Gastroesophageal sphincter (tissue), 3 donors: ENCODE data around the gene TRIM67.

Experiments
- CTCF ChIP-seq, 4 experiments: fragments of 200-600 bp in 2 of 4; fragments of 450-650 bp in 2 of 4; sonication (generic) in 1 of 4; IDR thresholded peaks; one replicate each; pipeline ENCODE4 v1.5.1; 2017 to 2019; ENCODE audit warnings: antibody characterized with exemption in 4 of 4, mild to moderate bottlenecking in 2 of 4, moderate library complexity in 2 of 4
- POLR2A ChIP-seq, 2 donors: fragments of 450-650 bp; IDR thresholded peaks; one replicate each; pipeline ENCODE4 v1.6.1; 2017; ENCODE audit warnings: antibody characterized with exemption in 2 of 2, mild to moderate bottlenecking in 2 of 2, moderate library complexity in 1 of 2

- no peak for TF ChIP-seq CTCF (IDR thresholded peaks at IDR 0.05)
- no peak for TF ChIP-seq POLR2A (IDR thresholded peaks at IDR 0.05)
These were observed 34.9 kb downstream of the TRIM67 start for GRCh38 chr1:231196728-231197127.
